K562 (cell line): ENCODE results near the gene POLRMT. TPM values are rescaled to one million over a fixed set of nuclear protein-coding genes. Genes with fewer than 3 reads are reported as not detected.

Source experiments
- ADNP ChIP-seq: fragments of 200-800 bp; sonication (Bioruptor generic); IDR thresholded peaks from 2 replicates; pipeline ENCODE4 v1.6.1; 2016; ENCODE audit warnings: missing genetic modification characterization, missing compliant biosample characterization
- CBX3 ChIP-seq, 2 experiments: IDR thresholded peaks; 1 replicate in 1 of 2; 2 replicates in 1 of 2; pipeline ENCODE4 v1.6.1; 2012; ENCODE audit warnings: inconsistent platforms in 2 of 2, low read length in 2 of 2, borderline replicate concordance in 1 of 2, control low read depth in 1 of 2
- L3MBTL2 ChIP-seq: fragments of 450-650 bp; IDR thresholded peaks from 2 replicates; pipeline ENCODE4 v1.6.1; 2016; ENCODE audit warnings: mild to moderate bottlenecking, moderate library complexity
- NFE2L1 ChIP-seq: fragments of 450-650 bp; IDR thresholded peaks from 2 replicates; pipeline ENCODE4 v1.6.1; 2016; ENCODE audit warnings: missing genetic modification characterization, low read depth, mild to moderate bottlenecking, missing compliant biosample characterization, moderate library complexity, borderline replicate concordance
- STAT6 ChIP-seq: sonication (generic); formaldehyde crosslinking; IDR thresholded peaks from 2 replicates; pipeline ENCODE4 v1.8.1; 2023; ENCODE audit warnings: mild to moderate bottlenecking, missing genetic modification reagents
- ZFX ChIP-seq: sonication (generic); formaldehyde crosslinking; IDR thresholded peaks from 2 replicates; pipeline ENCODE4 v1.8.0; 2022; ENCODE audit warnings: mild to moderate bottlenecking, missing genetic modification reagents, moderate library complexity
- ZNF134 ChIP-seq: fragments of 250-450 bp; sonication (Bioruptor Pico); conservative IDR thresholded peaks from 2 replicates; pipeline ENCODE4 v1.4.0; 2020
- ZNF785 ChIP-seq: fragments of 250-450 bp; sonication (Bioruptor Pico); IDR thresholded peaks from 2 replicates; pipeline ENCODE4 v1.4.0; 2020; ENCODE audit warnings: mild to moderate bottlenecking
- polyA plus RNA-seq, 8 experiments: library from polyadenylated mRNA; depleted of rRNA in 4 of 8; stranded (reverse) in 5 of 8; unstranded in 3 of 8; fragments of >200 nt; fragmentation: Nextera tagmentation in 2 of 8; fragmentation: Illumina TruSeq in 1 of 8; extraction: Ambion mirVana in 2 of 8; extraction: Trizol in 1 of 8; gene quantifications; 2 replicates each; pipeline versions ENCODE4 v1.2.1 to v1.2.3, GENCODE V29; 2011 to 2014; ENCODE audit warnings: inconsistent platforms in 1 of 8, missing spikeins in 1 of 8
- total RNA-seq, 7 experiments: library from RNA; depleted of rRNA in 6 of 7; stranded (reverse); fragments of >200 nt in 6 of 7; fragmentation: Illumina TruSeq in 2 of 7; extraction: Trizol in 2 of 7; gene quantifications; 2 replicates each; pipeline versions ENCODE4 v1.2.1 to v1.2.3, GENCODE V29; 2011 to 2021; ENCODE audit warnings: low replicate concordance in 1 of 7
- TF ChIP-seq, protein P1 (sequence below): fragments of 450-650 bp; IDR thresholded peaks from 2 replicates; pipeline ENCODE4 v1.6.1; 2014; ENCODE audit warnings: low read depth, mild to moderate bottlenecking, moderate library complexity, borderline replicate concordance
- TF ChIP-seq, protein P2 (sequence below), 2 experiments: fragments of 450-650 bp; IDR thresholded peaks; 2 replicates each; pipeline ENCODE4 v1.6.1; 2016; ENCODE audit warnings: mild to moderate bottlenecking in 2 of 2, borderline replicate concordance in 1 of 2, low read depth in 1 of 2, moderate library complexity in 1 of 2

The POLRMT gene
- total and polyA plus RNA-seq, 9 of the 15 experiments (the other 6 are each of a cell fraction or from before 2014, with no cell fraction given), result 30.3 to 144 (median 68.0) TPM

- TF ChIP-seq, protein P1, sequence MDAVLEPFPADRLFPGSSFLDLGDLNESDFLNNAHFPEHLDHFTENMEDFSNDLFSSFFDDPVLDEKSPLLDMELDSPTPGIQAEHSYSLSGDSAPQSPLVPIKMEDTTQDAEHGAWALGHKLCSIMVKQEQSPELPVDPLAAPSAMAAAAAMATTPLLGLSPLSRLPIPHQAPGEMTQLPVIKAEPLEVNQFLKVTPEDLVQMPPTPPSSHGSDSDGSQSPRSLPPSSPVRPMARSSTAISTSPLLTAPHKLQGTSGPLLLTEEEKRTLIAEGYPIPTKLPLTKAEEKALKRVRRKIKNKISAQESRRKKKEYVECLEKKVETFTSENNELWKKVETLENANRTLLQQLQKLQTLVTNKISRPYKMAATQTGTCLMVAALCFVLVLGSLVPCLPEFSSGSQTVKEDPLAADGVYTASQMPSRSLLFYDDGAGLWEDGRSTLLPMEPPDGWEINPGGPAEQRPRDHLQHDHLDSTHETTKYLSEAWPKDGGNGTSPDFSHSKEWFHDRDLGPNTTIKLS, result no peak
- TF ChIP-seq, protein P2, sequence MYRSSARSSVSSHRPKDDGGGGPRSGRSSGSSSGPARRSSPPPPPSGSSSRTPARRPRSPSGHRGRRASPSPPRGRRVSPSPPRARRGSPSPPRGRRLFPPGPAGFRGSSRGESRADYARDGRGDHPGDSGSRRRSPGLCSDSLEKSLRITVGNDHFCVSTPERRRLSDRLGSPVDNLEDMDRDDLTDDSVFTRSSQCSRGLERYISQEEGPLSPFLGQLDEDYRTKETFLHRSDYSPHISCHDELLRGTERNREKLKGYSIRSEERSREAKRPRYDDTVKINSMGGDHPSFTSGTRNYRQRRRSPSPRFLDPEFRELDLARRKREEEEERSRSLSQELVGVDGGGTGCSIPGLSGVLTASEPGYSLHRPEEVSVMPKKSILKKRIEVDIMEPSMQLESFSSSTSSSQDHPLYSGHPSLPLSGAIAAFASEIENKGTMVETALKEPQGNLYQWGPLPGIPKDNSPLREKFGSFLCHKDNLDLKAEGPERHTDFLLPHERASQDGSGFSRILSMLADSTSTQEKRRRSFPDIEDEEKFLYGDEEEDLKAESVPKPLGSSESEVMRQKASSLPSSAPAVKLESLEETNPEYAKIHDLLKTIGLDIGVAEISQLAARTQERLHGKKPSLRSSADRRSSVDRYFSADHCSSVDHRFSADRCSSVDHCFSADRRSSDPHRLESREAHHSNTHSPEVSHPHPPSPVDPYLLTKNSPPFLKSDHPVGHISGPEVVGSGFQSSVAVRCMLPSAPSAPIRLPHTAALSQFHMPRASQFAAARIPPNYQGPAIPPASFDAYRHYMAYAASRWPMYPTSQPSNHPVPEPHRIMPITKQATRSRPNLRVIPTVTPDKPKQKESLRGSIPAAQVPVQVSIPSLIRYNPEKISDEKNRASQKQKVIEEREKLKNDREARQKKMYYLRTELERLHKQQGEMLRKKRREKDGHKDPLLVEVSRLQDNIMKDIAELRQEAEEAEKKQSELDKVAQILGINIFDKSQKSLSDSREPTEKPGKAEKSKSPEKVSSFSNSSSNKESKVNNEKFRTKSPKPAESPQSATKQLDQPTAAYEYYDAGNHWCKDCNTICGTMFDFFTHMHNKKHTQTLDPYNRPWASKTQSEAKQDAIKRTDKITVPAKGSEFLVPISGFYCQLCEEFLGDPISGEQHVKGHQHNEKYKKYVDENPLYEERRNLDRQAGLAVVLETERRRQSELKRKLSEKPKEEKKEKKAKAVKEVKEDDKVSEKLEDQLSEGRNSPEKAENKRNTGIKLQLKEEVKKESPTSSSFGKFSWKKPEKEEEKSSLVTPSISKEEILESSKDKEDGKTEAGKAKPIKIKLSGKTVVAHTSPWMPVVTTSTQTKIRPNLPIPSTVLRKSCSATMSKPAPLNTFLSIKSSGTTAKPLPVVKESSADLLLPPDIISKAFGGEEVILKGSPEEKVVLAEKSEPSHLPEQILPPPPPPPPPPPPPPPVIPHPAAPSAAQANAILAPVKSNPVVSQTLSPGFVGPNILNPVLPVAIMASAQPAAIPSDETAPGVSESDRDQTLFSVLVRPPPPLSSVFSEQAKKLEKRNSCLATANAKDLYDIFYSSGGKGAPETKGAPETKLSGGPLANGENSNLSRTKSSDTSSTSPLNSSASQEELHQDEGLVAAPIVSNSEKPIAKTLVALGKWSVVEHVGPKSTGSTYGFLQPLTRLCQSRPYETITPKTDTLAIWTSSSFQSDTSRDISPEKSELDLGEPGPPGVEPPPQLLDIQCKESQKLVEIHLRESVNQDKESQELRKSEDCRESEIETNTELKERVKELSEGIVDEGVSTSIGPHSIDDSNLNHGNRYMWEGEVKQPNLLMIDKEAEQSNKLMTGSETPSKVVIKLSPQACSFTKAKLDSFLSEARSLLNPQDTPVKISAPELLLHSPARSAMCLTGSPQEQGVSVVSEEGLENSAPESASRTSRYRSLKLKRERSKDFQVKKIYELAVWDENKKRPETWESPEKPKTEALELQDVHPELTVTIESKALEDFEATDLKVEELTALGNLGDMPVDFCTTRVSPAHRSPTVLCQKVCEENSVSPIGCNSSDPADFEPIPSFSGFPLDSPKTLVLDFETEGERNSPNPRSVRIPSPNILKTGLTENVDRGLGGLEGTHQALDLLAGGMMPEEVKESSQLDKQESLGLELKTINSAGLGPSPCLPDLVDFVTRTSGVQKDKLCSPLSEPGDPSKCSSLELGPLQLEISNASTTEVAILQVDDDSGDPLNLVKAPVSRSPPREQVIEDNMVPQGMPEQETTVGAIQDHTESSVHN (IDR thresholded peaks at IDR 0.05; ENCODE audit: borderline replicate concordance in 1 of 2, low read depth in 1 of 2), result no peak
- TF ChIP-seq ZNF785, result no peak
- peak in 1 of 2 experiments; percentile 35; a peak in 1 of 3 replicates for TF ChIP-seq CBX3 (IDR thresholded peaks at IDR 0.05; ENCODE audit: borderline replicate concordance in 1 of 2, low read length in 2 of 2)
- 0 out of 2 replicates have a peak, but pooled peaks have one; percentile 12 for TF ChIP-seq ZFX
- no peak for TF ChIP-seq L3MBTL2
- no peak for TF ChIP-seq ADNP (tag)
- TF ChIP-seq STAT6 (CRISPR knock-in tag), result peak; percentile 75; the same call in 1 of the 2 replicates
- TF ChIP-seq ZNF134 (CRISPR knock-in tag), result no peak
- no peak for TF ChIP-seq NFE2L1
Observed at GRCh38 chr19:662962-663681, 29.8 kb upstream of the POLRMT start, which contains the start of gene RNF126 (continued).
